HG02642 (cell line): ENCODE measurements around the gene FGD4.

Experiments
- ATAC-seq: cut with Tn5 transposase; IDR thresholded peaks from one replicate; pipeline ENCODE4 v1.9.1; 2021; ENCODE audit warnings: mild to moderate bottlenecking; ENCODE audit not compliant: unreplicated experiment, poor library complexity

Gene FGD4

DNA sequence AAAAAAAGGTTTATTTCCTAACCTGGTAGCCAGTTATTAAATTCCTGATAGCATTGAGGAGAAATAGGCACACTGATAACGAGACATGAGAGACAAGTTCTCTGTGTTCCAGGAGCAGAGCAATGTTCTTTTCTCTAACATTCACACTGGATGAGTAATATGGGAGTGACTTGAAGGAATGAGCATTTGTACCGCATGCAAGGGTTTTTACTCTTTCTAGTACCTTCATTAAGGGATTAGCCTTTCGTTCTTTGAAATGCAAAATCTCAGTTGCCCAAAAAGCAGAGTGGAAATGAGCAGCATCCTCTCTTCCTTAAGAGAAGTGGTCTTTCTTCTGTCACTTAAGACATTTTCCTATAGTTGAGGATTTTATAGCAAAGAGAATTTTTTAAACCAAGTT is 54.7 kb downstream of the FGD4 start:
- no peak for ATAC-seq

DNA sequence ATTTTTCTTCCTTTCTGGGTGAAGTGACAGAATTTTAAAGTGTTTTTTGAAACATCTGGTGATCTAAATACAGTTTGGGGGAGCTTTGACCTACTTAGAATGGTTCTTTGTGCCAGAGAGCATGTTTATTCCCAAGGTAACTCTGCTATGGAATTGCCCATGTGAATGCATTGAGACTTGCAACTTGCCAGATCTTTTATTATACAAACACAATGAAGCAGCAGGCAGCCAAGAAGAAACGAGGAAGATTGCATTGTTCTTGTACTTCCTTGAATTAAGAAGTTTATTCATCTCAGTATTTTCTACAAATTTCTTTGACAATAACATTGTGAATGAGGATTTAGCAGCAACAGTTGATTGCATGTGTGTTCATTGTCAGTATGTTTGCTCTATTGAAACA is 55.5 kb downstream of the FGD4 start:
- no peak for ATAC-seq

DNA sequence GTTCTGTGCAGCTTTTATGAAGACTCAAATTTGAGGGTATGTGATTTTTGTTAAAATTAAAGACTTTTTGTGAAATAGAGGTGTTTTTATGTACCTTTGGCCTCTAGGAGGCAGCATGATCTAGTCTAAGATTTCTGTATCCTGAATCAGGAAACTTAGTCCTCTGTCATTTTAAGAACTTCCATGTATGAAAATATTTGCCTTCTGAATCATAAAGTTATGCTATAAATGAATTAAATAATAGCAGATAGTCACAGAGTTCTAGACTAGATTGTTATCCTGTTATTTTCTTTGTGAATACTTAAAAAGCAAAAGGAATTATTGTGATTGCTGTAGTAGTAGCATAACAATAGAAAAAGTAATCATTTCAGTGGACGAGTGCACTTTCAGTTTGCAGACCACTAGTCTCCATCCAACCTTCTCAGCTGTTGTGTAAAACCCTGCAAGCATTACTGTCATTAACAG is 56.3 kb downstream of the FGD4 start:
- ATAC-seq: no peak

DNA sequence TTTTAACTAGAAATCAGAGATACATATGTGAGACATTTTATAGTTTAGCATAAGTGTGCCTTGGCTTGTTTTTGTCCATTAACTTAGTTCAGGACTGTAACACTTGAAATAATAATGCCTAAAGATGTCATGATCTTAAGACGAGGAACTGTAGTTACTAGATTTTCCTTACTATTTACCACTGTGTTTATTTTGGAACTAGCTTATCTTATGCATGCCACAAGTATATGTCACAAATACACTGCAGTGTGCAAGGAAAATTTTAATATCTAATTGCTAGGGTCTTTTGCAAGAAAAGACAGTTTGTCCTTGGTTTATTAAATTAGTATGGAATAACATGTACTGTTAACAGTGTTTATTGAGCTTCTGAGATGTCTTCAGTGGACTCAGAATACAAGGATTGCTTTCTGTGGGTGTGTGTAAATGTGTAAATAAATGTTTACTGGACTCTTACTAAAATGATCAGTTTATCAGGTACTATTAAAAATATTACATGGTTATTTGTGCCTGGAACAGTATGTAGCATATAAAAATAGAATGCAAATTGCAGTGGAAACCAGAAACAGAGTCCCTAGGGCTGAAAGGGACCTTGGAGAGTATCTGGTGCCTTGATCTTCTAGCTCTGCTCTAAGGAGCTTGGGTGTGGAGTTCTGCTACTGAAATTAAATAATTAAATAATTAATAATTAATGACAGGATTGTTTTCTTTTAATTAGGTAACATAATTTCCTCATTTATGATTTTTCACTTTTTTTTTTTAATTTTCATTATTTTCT is 58.1 kb downstream of the FGD4 start:
- no peak for ATAC-seq

DNA sequence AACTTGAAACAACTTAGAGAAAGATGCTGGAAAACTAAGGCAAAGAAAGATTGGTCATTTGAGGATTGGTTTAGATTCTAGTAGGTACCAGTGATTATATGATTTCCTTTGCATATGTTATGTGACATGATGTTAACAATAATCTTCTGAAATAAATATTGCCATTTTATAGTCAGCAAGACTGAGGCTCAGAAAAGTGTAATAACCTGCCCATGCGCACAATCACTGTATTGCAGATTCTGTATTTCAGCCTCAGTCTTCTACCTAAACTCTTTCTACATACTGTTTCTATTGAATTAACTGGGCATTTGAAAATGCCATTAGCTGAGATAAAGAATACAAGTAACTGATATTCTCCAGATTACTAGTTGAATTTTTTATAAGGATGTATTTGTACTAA is 61.3 kb downstream of the FGD4 start:
- ATAC-seq: no peak

DNA sequence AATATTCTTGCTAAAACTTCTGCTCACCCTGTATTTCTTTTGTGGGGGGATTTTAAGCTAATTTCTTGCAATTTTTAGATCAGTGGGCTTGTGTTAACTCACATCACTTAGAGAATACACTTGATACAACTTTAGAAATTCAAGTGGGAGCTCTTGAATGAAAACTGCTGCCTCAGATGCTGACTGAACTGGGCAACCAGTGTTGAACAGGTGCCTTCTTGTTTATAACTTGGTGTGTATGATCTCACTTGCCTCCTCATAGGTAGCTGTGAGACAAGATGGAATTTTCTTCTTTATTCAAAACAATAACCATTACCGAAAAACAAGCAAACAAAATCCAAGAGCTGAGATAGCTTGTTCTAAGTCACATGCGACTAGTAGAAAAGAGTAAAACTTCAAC is 63.5 kb downstream of the FGD4 start:
- ATAC-seq: no peak

DNA sequence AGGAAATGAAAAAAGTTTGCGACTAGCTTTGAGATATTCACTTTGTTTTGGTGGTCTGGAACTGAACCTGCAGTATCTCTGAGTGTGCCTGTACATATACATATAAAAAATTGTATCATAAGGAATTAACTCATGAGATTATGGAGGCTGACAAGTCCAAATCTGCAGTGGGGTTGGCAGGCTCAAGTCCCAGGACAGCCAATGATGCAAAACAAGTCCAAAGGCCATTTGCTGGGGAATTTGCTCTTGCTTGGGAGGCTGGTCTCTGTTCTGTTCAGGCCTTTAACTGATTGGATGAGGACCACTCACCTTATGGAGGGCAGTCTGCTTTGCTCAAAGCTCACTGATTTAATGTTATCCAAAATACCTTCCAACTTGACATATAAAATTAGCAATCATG is 66.8 kb downstream of the FGD4 start:
- ATAC-seq: no peak

DNA sequence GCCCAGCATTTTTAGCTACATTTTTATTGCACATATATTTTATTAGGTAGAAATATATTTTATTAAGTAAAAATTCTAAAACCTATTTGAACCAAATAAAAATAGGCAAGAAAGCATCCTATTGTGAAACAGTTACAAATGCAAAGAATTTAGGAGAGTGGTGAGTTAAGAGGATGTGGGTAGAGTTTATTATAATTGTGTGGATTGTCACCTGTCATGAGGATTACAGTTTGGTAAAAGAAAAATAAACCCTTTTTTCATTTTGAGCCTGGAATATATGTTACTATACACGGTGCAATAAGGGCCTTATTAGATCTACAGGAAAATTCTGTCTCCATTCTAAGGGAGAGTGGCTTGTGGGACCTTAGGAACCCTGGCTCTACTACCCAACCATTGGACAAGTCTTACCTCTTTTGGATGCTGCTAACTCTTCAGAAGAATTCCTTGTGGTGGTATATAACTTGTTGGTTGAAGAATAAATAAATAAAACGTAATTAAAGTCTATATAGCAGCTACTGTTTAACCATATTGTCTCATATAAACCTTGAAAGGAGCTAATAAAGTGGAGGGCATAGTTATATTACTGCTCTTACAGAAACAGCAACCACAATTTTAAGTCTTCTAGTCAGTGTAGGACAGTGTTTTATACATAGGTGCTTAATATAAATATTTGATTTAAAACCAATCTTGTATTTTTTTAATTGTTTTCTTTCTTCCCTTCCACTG is 67.8 kb downstream of the FGD4 start:
- no peak for ATAC-seq

DNA sequence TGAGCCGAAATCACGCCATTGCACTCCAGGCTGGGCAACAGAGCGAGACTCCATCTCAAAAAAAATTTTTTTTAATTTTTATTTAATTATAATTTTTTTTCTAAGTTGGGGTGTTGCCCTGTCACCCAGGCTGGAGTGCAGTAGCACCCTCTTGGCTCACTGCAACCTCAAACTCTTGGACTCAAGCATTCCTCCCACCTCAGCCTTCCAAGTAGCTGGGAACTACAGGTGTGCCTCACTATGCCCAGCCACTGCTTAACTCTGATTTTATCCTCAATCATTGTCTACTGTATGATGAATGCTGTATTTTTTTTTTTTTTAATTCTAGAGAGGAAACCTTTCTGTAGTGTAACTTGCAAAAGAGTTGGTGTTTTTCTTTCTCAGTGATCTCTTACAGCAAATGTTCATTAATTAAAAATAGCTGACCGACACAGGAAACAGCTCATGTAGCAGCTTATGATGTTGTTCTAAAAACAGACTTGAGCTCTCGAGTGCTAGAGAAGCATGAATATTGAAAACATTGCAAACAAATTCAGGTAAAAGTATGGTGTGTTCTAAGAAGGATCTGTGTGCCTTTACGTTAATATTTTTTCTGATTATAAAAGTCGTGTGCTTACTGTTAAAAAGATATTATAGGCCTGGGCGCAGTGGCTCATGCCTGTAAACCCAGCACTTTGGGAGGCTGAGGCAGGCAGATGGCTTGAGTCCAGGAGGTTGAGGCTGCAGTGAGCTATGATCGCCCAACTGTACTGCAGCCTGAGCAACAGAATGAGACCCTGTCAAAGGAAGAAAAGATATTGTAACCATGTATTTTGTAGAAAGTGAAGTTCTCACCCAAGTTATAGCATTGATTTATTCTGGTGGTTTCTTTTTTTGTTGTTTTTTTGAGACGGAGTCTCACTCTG is 68.9 kb downstream of the FGD4 start:
- ATAC-seq: no peak

DNA sequence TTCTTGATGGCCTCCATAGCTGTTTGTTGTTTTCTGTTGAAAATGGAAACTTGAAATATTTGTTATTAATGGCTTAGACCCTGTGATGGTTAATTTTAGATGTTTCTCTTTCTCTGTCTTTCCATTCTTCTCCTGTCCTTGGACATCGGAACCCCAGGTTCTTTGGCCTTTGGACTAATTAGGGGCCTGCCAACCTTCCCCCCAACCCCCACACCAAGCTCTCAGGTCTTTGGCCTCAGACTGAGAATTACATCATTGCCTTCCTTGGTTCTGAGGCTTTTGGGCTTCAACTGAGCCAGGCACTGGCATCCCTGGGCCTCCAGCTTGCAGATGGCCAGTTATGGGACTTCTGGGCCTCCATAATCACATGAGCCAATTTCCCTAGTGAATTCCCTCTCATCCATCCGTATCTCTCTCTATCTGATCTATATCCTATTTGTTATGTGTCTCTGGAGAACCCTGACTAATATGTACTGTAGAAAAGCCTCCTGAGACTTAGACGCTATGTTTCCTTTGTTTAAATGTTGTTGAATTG is 71.6 kb downstream of the FGD4 start:
- no peak for ATAC-seq

DNA sequence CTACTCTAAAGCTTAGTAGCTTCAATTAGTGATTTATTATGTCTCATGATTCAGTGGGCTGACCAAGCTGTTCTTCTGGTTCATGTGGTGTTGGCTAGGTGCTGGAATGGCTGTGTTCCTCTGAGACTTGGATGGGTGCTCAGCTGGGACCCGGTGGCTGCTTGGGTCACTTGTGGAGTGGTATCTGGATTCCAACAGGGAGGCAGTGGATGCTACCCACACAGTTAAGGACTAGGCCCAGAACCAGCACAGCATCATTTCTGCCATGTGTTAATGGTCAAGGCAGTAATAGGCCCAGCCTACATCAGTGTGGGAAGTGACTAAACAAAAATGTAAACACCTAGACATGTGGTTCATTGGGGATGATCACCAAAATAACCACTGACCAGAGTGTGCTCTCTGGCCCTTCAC is 72.2 kb downstream of the FGD4 start:
- ATAC-seq: no peak

DNA sequence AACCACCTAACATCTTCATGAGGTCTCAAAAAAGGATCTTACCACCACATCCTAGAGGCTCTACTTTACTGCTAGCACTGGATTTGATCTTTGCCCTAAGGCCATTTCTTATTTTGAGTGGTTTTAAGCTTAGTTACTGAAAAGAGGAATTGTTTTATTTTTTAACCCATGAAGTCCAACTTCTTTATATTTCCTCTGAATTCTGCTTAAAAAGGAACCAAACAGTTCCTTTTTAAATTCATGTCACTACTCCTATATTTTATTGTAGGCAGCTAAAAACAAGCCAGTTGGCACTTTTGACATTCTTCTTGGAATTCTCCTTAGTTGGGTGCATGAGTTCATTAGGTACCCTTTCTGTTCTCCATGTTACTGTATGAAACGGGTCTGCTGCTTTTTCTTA is 76.4 kb downstream of the FGD4 start:
- ATAC-seq: no peak

DNA sequence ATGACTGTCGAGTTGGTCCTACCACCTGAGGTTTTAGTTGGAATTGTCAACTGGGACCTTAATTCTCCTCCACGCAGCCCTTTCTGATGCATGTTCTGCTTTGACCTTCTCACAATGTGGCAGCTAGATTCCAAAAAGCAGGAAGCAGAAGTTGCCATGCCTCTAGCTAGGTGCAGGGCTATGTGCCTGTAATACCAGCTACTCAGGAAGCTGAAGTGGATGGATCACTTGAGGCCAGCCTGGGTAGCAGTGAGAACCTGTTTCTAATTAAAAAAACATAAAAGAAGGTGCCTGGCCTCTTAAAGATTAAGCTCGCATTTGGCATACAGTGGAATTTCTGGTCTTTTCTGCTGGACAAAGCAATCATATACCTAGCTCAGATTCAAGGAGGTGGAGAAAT is 77.1 kb downstream of the FGD4 start:
- ATAC-seq: no peak

DNA sequence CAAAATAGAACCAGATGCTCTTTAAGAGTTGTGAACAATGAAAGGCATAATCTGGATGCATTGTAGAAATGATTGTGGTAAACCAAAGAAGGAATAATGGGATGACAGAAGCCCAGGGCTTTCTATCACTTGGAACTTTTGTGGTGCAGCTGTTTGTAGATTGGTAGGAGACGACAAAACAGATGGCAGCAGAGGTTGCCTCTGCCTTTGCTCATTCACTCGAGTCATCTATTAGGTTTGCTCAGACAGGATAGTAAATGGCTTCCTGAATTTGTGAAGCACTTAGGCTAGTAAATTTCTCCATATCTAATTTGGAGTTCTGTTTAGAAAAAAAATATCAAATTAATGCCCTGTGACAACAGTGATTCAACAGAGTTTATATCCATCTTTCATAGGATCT is 78.4 kb downstream of the FGD4 start:
- no peak for ATAC-seq

DNA sequence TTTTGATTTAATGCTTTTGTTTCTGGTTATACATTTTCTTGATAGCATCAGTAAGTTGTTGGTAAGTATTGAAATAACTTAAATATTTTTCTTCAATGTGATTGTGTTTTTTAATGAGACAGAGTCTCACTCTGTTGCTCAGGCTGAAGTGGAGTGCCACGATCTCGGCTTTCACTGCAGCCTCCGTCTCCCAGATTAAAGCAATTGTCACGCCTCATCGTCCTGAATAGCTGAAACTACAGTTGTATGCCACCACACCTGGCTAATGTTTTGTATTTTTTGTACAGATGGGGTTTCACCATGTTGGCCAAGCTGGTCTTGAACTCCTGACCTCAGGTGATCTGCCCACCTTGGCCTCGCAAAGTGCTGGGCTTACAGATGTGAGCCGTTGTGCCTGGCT is 78.8 kb downstream of the FGD4 start:
- no peak for ATAC-seq

DNA sequence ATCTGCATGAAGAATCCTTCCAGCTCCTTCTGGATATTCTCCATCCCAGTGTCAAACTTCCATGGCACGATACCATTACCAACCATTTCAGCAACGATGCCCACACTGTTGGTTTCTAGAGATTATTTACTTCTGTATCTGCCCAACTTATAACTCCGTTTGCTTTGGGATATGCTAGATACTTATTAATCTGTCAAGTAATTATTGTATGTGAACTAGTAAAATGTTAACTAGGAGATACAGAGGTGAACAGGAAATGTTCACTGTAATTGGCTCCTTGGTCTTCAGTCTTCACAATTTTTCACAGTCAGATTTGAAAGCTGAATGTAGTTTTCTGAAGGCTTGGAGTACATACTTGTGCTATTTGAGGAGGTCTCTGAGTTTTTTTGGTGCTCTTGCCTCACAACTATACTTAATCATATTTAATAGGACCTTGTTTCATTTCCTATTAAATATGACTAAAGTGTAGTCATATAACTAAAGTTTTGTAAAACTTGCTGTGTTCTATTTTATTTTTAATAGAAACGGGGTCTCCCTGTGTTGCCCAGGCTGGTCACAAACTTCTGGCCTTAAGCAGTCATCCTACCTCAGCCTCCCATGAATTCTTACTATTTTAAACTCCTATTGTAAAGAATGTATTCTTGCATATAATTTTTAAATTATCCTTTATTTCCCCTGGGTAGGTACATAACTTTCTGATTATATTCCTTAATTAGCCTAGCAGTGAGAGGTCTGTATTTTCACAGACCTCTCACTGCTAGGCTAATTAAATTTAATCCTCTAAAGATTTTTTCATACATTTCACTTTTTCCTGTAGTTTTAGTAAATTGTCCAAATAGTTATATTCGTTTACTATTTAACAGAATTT is 79.7 kb downstream of the FGD4 start:
- ATAC-seq: no peak

DNA sequence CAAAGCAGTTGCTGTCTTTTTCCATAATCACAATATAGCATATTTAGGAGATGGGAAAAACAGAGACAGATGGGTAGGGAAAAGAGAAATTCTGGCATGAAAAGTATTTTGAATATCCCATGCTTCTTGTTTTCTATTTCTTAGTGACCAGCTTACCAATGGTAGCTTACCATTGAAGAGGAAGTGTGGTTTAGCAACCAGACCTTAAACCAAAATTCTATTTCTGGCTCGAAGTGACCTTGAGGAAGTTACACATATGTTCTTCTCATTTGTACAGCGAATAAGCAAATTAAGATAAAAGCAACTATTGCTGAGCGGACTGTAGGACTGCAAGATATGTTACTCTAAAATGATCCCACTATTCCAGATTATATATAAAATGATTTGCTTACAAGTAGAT is 82.9 kb downstream of the FGD4 start:
- ATAC-seq: peak; percentile 61

DNA sequence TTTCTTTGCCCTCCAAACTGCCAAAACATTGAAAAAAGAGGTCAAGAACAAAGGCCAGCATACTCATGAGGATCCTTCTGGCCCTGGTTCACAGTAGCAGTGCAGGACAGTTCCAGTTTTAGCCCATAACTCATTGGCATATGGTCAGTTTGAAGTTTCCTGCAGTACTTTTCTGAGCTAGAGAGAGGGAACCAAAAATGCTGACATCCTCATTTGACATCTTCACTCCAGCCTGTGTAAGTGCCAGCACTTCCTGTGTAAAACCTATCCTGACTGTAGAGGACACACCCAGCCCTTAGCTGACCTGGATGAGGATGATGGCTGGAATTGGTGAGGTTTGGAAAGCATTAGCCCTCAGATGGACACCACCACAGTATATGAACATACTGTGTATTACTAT is 84.1 kb downstream of the FGD4 start:
- no peak for ATAC-seq

DNA sequence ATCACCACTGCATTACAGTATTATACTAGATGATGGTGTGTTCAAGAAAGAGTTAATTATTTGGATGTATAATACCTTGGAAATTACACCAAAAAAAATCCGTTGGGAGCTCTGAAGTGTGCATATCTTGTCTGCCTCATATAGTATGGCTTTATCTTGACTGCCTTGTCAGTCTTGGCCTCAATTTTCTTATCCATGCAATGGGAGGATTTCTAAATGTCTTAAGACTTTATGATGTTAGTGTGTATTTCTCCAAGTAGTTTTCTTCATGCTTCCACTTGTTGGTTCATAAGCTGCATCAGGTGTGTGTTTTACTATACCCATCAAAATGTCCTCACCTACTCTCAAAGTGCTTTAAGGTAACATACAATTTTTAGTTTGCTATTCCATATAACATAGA is 84.6 kb downstream of the FGD4 start:
- ATAC-seq: no peak

DNA sequence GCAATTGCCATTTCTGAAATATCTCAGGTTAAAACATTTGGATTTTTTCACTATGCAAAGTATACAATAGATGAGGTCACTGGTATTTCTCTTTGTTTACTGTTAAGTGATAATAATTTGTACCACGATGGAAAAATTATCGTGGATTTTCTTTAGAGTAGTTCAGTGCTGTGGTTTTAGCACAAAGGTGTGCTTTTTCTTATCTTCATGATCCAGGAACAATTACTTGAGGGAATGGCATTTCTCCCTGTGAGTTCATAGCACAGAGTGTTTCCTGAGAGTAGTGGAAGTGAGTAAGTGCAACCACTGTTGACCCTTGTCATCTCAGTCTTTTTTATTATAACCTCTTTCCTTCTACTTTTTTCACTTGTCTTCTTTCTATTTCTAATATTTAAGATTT is 86.8 kb downstream of the FGD4 start:
- ATAC-seq: no peak
